Naive thymus-derived CD8-positive, alpha-beta T cell (primary cell): ENCODE data around the gene HBD. TPM values are rescaled to one million over a fixed set of nuclear protein-coding genes. Genes with fewer than 3 reads are reported as not detected.

Experiments used
- ATAC-seq, 2 donors: fragments of 150-1000 bp; cut with Tn5 transposase in 1 of 2; sonication (Bioruptor Pico), chemical (Tn5 transposase) in 1 of 2; 1 replicate in 1 of 2; 2 replicates in 1 of 2; pipeline ENCODE4 v1.10.0; 2021; ENCODE audit warnings: mild to moderate bottlenecking in 2 of 2, moderate library complexity in 2 of 2
- POLR2A ChIA-PET: fragments of 350-600 bp; sonication (Branson Sonifier 250); formaldehyde crosslinking; loops from one replicate; lab custom pipeline; 2021; ENCODE audit warnings: antibody characterized with exemption; lab: Charles Lee
- DNase-seq, 10 donors: peaks; one replicate each; pipeline versions ENCODE4 v3.0.0 to v3.0.0-alpha.2; 2020 to 2022
- H3K27ac Mint-ChIP-seq, 10 donors: one replicate each; pipeline ENCODE4 v1.8.0; 2020 to 2022; ENCODE audit warnings: mild to moderate bottlenecking in 10 of 10, mixed read lengths in 10 of 10, moderate library complexity in 4 of 10, inconsistent platforms in 1 of 10
- H3K27me3 Mint-ChIP-seq, 5 donors: one replicate each; pipeline ENCODE4 v1.8.0; 2021 to 2022; ENCODE audit warnings: mixed read lengths in 5 of 5
- H3K36me3 Mint-ChIP-seq, 3 donors: one replicate each; pipeline ENCODE4 v1.8.0; 2020 to 2022; ENCODE audit warnings: mixed read lengths in 3 of 3, mild to moderate bottlenecking in 2 of 3, inconsistent platforms in 1 of 3
- H3K4me1 Mint-ChIP-seq, 4 donors: one replicate each; pipeline ENCODE4 v1.8.0; 2021 to 2022; ENCODE audit warnings: mixed read lengths in 4 of 4
- H3K4me3 Mint-ChIP-seq, 10 donors: one replicate each; pipeline ENCODE4 v1.8.0; 2020 to 2022; ENCODE audit warnings: mild to moderate bottlenecking in 10 of 10, mixed read lengths in 10 of 10, moderate library complexity in 6 of 10, inconsistent platforms in 1 of 10
- H3K9me3 Mint-ChIP-seq, 9 donors: one replicate each; pipeline ENCODE4 v1.8.0; 2020 to 2022; ENCODE audit warnings: mixed read lengths in 9 of 9, mild to moderate bottlenecking in 3 of 9, inconsistent platforms in 1 of 9, moderate library complexity in 1 of 9
- polyA plus RNA-seq, 3 donors: library from polyadenylated mRNA; unstranded; fragments of 300-500 nt; fragmentation: Illumina TruSeq; gene quantifications; one replicate each; pipeline ENCODE4 v1.2.3, GENCODE V29; 2021
- total RNA-seq, 8 experiments: library from RNA in 2 of 8; stranded (reverse) in 2 of 8; gene quantifications; one replicate each; pipeline ENCODE4 v1.2.3 and lab custom pipeline; 2021 to 2026

HBD gene
- total RNA-seq, result not detected
- not detected for polyA plus RNA-seq
- total RNA-seq (lab: John Stamatoyannopoulos, UW), result 0 to 0.09 (median 0) reads per million in 6 experiments

DNA sequence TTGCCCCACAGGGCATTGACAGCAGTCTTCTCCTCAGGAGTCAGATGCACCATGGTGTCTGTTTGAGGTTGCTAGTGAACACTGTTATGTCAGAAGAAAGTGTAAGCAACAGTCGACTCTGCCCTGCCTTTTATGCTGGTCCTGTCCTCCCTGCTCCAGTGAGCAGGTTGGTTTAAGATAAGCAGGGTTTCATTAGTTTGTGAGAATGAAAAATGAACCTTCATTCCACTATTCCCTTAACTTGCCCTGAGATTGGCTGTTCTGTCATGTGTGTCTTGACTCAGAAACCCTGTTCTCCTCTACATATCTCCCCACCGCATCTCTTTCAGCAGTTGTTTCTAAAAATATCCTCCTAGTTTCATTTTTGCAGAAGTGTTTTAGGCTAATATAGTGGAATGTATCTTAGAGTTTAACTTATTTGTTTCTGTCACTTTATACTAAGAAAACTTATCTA is at the start of gene HBD:
Gene HBD, minus strand, starts transcription at position 103 of the 454 bp plus-strand sequence. Its CDS starts 50 bp downstream, at position 53.
- Mint-ChIP-seq H3K4me1 (peaks cover 0 to 4% (median 1%) of the 10 kb centered on the region in 4 donors), H3K36me3 (no peaks in the 10 kb centered on the region), H3K4me3 (no peak within 1 kb of the TSS), H3K27me3 (peaks cover 1 to 27% (median 8%) of the 10 kb centered on the region in 5 donors), H3K27ac (no peak within 1 kb of the TSS), H3K9me3 (peaks cover 0 to 2% (median 0%) of the 10 kb centered on the region in 9 donors)
- POLR2A ChIA-PET, result no interaction called here
- ATAC-seq (no peak), DNase-seq (no peak)

GRCh38 chr11:5283882-5284281 is 49.6 kb upstream of the HBD start:
- H3K27ac Mint-ChIP-seq, result no peak overlapping the region
- no peak overlapping the region for H3K4me3 Mint-ChIP-seq
- H3K9me3 Mint-ChIP-seq, result no peaks in the 10 kb centered on the region
- H3K36me3 Mint-ChIP-seq, result no peaks in the 10 kb centered on the region
- POLR2A ChIA-PET, result no interaction called here
- H3K4me1 Mint-ChIP-seq, result no peaks in the 10 kb centered on the region
- ATAC-seq (no peak), DNase-seq (no peak)
- peaks cover 0 to 15% (median 1%) of the 10 kb centered on the region in 5 donors for H3K27me3 Mint-ChIP-seq

DNA sequence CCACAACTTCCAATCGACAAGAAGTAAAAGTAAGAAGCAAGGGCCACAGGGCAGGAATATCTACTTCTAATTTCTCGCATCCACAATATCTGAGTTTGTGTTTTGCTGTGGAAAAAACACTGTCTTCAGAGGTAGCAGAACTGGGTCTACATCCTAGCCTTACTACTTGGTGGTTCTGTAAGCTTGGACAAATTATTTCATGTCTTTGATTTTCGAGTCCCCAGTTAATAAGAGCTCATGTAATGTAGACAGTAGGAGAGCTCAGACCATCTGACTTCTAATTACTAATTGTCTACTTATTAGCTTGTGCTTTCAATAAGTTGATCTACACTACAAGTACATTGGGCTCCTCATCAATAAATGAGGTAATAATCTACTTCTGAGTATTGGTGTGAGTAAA is 48.8 kb upstream of the HBD start:
- Mint-ChIP-seq H3K27ac (no peak overlapping the region), H3K27me3 (peaks cover 0 to 15% (median 1%) of the 10 kb centered on the region in 5 donors), H3K36me3 (no peaks in the 10 kb centered on the region), H3K4me1 (no peaks in the 10 kb centered on the region), H3K4me3 (no peak overlapping the region), H3K9me3 (no peaks in the 10 kb centered on the region)
- POLR2A ChIA-PET, result no interaction called here
- DNase-seq (no peak), ATAC-seq (no peak)

- no peak for DNase-seq
- Mint-ChIP-seq H3K36me3 (no peaks in the 10 kb centered on the region), H3K4me1 (no peaks in the 10 kb centered on the region), H3K4me3 (no peak overlapping the region), H3K27ac (no peak overlapping the region), H3K9me3 (no peaks in the 10 kb centered on the region), H3K27me3 (peaks cover 0 to 15% (median 1%) of the 10 kb centered on the region in 5 donors)
- no peak for ATAC-seq
- POLR2A ChIA-PET, result no interaction called here
Observed at GRCh38 chr11:5282628-5283027, 48.3 kb upstream of the HBD start.

GRCh38 chr11:5281596-5281995 is 47.3 kb upstream of the HBD start:
- POLR2A ChIA-PET, result no interaction called here
- H3K9me3 Mint-ChIP-seq, result no peaks in the 10 kb centered on the region
- H3K27ac Mint-ChIP-seq, result no peak overlapping the region

DNA sequence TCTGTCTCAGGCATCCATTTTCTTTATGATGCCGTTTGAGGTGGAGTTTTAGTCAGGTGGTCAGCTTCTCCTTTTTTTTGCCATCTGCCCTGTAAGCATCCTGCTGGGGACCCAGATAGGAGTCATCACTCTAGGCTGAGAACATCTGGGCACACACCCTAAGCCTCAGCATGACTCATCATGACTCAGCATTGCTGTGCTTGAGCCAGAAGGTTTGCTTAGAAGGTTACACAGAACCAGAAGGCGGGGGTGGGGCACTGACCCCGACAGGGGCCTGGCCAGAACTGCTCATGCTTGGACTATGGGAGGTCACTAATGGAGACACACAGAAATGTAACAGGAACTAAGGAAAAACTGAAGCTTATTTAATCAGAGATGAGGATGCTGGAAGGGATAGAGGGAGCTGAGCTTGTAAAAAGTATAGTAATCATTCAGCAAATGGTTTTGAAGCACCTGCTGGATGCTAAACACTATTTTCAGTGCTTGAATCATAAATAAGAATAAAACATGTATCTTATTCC is 46.4 kb upstream of the HBD start:
- Mint-ChIP-seq H3K27me3 (peaks cover 0 to 15% (median 1%) of the 10 kb centered on the region in 5 donors), H3K27ac (no peak overlapping the region), H3K9me3 (no peaks in the 10 kb centered on the region), H3K4me3 (no peak overlapping the region), H3K36me3 (no peaks in the 10 kb centered on the region), H3K4me1 (no peaks in the 10 kb centered on the region)
- ATAC-seq (no peak), DNase-seq (no peak)
- POLR2A ChIA-PET, result no interaction called here

More at GRCh38 chr11:5281596-5281995, 47.3 kb upstream of the HBD start:
- Mint-ChIP-seq H3K27me3 (peaks cover 0 to 15% (median 1%) of the 10 kb centered on the region in 5 donors), H3K36me3 (no peaks in the 10 kb centered on the region), H3K4me1 (no peaks in the 10 kb centered on the region), H3K4me3 (no peak overlapping the region)
- no peak for DNase-seq
- ATAC-seq, result no peak

GRCh38 chr11:5279471-5280090 is 45.3 kb upstream of the HBD start:
- no peak for DNase-seq
- H3K9me3 Mint-ChIP-seq, result no peaks in the 10 kb centered on the region
- no peak overlapping the region for H3K27ac Mint-ChIP-seq
- ATAC-seq, result no peak
- peaks cover 0 to 6% (median 2%) of the 10 kb centered on the region in 5 donors for H3K27me3 Mint-ChIP-seq
- POLR2A ChIA-PET, result no interaction called here
- no peaks in the 10 kb centered on the region for H3K4me1 Mint-ChIP-seq
- no peaks in the 10 kb centered on the region for H3K36me3 Mint-ChIP-seq
- H3K4me3 Mint-ChIP-seq, result no peak overlapping the region

DNA sequence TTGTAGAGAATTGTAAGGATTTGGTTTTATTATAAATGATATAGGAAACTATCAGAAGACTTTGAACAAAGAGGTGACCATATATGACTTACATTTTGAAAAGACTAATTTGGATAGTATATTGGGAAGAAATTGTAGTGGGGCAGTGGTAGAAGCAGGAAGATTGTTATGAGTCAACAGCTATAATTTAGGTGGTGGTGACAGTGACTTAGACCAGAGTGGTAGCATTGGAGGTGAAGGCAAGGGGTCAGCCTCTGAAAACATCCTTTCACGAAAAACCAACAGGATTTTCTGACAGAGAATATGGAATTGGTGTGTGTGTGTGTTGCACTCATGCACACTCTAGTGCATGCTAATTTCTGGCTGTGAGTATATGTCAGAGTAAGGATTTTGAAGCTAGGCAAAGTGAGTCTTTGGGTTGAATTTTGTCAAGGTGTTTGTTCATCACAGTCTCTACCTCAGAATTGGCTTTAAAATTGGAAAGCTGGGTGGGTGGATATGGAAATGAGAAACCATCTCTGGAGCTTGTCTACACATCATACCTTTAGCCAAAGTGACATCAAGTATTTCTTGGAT is 43.6 kb upstream of the HBD start:
- H3K27me3 Mint-ChIP-seq, result peaks cover 0 to 5% (median 2%) of the 10 kb centered on the region in 5 donors
- ATAC-seq (no peak), DNase-seq (no peak)
- no peaks in the 10 kb centered on the region for H3K9me3 Mint-ChIP-seq
- no peaks in the 10 kb centered on the region for H3K4me1 Mint-ChIP-seq
- no peaks in the 10 kb centered on the region for H3K36me3 Mint-ChIP-seq
- POLR2A ChIA-PET, result no interaction called here
- H3K4me3 Mint-ChIP-seq, result no peak overlapping the region
- H3K27ac Mint-ChIP-seq, result no peak overlapping the region

DNA sequence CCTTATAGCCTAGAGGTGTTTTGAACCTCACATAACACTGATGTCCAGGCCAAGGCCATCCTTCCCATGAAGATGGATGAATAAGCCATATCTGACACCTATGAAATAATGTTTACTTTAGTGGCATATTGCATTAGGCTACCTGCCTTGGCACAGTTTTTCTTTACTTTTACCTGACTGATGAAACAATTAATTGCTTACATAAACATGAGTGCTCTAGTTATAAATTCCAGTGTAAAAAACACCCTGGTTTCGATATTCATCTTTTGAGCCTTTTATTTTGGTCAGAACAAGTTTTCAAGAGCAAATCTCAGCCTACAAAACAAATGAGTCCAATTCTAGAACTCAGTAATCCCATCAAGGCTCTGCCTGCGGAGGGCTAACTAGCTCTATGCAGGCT is 42.4 kb upstream of the HBD start:
- ATAC-seq (no peak), DNase-seq (no peak)
- Mint-ChIP-seq H3K4me3 (no peak overlapping the region), H3K36me3 (no peaks in the 10 kb centered on the region), H3K27me3 (peaks cover 2 to 5% (median 2%) of the 10 kb centered on the region in 5 donors), H3K27ac (no peak overlapping the region), H3K4me1 (no peaks in the 10 kb centered on the region), H3K9me3 (no peaks in the 10 kb centered on the region)
- POLR2A ChIA-PET, result no interaction called here

DNA sequence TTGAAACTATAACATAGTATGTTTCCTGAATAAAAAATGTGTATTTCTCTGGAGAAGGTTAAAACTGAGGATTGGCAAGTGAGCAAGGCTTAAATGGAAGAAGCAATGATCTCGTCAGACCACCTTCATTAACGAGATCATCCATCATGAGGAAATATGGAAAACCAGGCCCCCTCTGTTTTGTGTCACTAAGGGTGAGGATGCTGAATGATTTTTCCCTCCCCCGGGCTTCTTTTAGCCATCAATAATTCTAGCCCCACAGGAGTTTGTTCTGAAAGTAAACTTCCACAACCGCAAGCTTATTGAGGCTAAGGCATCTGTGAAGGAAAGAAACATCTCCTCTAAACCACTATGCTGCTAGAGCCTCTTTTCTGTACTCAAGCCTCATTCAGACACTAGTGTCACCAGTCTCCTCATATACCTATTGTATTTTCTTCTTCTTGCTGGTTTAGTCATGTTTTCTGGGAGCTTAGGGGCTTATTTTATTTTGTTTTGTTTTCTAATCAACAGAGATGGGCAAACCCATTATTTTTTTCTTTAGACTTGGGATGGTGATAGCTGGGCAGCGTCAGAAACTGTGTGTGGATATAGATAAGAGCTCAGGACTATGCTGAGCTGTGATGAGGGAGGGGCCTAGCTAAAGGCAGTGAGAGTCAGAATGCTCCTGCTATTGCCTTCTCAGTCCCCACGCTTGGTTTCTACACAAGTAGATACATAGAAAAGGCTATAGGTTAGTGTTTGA is 41.3 kb upstream of the HBD start:
- peaks cover 2 to 9% (median 5%) of the 10 kb centered on the region in 5 donors for H3K27me3 Mint-ChIP-seq
- no peak for DNase-seq
- H3K27ac Mint-ChIP-seq, result no peak overlapping the region
- no peak for ATAC-seq
- POLR2A ChIA-PET, result no interaction called here
- H3K4me1 Mint-ChIP-seq, result no peaks in the 10 kb centered on the region
- H3K4me3 Mint-ChIP-seq, result no peak overlapping the region
- no peaks in the 10 kb centered on the region for H3K9me3 Mint-ChIP-seq
- H3K36me3 Mint-ChIP-seq, result no peaks in the 10 kb centered on the region

DNA sequence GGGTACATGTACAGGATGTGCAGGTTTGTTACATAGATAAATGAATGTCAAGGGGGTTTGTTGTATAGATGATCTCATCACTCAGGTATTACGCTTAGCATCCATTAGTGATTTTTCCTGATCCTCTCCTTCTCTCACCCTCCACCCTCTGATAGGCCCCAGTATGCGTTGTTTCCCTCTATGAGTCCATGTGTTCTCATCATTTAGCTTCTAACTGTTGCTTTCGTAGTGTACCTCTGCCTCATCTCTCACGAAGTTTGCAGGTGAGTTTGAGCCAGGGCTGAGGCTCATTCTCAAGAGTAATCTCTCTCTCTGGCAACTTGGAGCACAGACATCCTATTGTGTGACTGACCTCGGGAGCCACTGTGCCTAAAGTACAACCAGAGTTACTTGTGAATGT is 40.1 kb upstream of the HBD start:
- Mint-ChIP-seq H3K36me3 (no peaks in the 10 kb centered on the region), H3K4me3 (no peak overlapping the region), H3K4me1 (no peaks in the 10 kb centered on the region), H3K9me3 (no peaks in the 10 kb centered on the region), H3K27me3 (peaks cover 2 to 9% (median 5%) of the 10 kb centered on the region in 5 donors), H3K27ac (no peak overlapping the region)
- no peak for DNase-seq
- POLR2A ChIA-PET, result no interaction called here
- no peak for ATAC-seq

GRCh38 chr11:5272395-5273017 is 38.2 kb upstream of the HBD start:
- no peak for DNase-seq
- Mint-ChIP-seq H3K9me3 (no peaks in the 10 kb centered on the region), H3K4me3 (no peak overlapping the region), H3K36me3 (no peaks in the 10 kb centered on the region), H3K4me1 (no peaks in the 10 kb centered on the region), H3K27ac (no peak overlapping the region), H3K27me3 (peaks cover 2 to 9% (median 5%) of the 10 kb centered on the region in 5 donors)
- no peak for ATAC-seq
- POLR2A ChIA-PET, result no interaction called here
